ENCODE measurements around the gene RASGRP3. TPM values are rescaled to one million over a fixed set of nuclear protein-coding genes. Genes with fewer than 3 reads are reported as not detected.

RASGRP3 gene
- total and polyA plus RNA-seq, 9 of the 15 experiments (the other 6 are each of a cell fraction or from before 2014, with no cell fraction given), result 0.18 to 1.7 (median 1.2) TPM

DNA sequence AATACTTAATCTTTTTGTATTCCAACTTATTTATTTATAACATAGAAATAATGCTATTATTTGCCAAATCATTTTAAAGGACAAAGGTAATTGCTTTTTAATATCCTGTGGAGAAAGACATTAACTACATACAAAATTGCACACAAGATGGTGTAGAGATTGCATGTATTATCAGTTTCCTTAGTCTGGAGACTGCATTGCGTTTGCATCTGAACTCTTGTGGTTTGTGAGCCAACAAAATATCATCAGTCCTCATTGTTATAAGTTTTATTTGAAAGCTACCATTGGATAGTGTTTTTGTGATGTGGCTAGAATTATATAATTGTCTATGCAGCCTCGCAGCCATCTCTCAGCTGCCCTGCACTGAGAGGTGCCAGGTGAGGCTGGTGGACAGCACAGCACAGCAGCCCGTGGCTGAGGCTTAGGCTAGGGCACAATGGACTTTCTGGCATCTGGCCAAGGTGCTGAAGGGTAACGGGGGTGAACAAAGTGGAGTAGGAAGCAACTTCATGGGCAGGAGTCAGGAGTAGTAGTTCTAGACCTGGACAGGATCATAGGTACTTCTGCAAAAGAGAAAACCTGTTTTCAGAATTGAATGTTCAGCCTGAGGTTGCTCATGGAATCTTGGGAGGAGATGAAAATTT, 15.1 kb downstream of the RASGRP3 start:
- DNase-seq (ENCODE audit: extremely low read depth in 1 of 4, low spot score in 3 of 4) (no peak), ATAC-seq (no peak), FAIRE-seq (no peak)
- intact Hi-C loops (cut with micrococcal nuclease), result no loop called here
- TF ChIP-seq NFIC (IDR thresholded peaks at IDR 0.05) (peak; percentile 67), CCNT2 (IDR thresholded peaks at IDR 0.05; ENCODE audit: borderline replicate concordance, extremely low read depth, insufficient read length, low read depth, low read length) (no peak)
- TF ChIP-seq, protein P1, sequence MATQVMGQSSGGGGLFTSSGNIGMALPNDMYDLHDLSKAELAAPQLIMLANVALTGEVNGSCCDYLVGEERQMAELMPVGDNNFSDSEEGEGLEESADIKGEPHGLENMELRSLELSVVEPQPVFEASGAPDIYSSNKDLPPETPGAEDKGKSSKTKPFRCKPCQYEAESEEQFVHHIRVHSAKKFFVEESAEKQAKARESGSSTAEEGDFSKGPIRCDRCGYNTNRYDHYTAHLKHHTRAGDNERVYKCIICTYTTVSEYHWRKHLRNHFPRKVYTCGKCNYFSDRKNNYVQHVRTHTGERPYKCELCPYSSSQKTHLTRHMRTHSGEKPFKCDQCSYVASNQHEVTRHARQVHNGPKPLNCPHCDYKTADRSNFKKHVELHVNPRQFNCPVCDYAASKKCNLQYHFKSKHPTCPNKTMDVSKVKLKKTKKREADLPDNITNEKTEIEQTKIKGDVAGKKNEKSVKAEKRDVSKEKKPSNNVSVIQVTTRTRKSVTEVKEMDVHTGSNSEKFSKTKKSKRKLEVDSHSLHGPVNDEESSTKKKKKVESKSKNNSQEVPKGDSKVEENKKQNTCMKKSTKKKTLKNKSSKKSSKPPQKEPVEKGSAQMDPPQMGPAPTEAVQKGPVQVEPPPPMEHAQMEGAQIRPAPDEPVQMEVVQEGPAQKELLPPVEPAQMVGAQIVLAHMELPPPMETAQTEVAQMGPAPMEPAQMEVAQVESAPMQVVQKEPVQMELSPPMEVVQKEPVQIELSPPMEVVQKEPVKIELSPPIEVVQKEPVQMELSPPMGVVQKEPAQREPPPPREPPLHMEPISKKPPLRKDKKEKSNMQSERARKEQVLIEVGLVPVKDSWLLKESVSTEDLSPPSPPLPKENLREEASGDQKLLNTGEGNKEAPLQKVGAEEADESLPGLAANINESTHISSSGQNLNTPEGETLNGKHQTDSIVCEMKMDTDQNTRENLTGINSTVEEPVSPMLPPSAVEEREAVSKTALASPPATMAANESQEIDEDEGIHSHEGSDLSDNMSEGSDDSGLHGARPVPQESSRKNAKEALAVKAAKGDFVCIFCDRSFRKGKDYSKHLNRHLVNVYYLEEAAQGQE (IDR thresholded peaks at IDR 0.05; ENCODE audit: borderline replicate concordance), result peak; percentile 33; the same call in 1 of the 2 replicates
- TF ChIP-seq, protein P1 (CRISPR knock-in tag; IDR thresholded peaks at IDR 0.05; ENCODE audit: low read depth), result no peak
- H3K9me3 ChIP-seq (replicated peaks; ENCODE audit: control insufficient read depth, insufficient read depth, low read depth, low read length), result no peaks in the 10 kb centered on the region; the same call in 1 of the 2 replicates
- no peaks in the 10 kb centered on the region for H3K36me3 ChIP-seq (ENCODE audit: control insufficient read depth, insufficient read depth, low read length)
- no peak overlapping the region for H3K4me2 ChIP-seq (ENCODE audit: insufficient read depth, low read length)
- H3K4me3 ChIP-seq, result no peak overlapping the region
- in situ Hi-C loops (cut with MboI), result no loop called here
- BruUV-seq (replicated peaks), result no TSS peak
- no peak overlapping the region for H3K9ac ChIP-seq (ENCODE audit: insufficient read depth in 1 of 2, low read depth in 2 of 2, low read length in 2 of 2)
- ChIA-PET CTCF (ENCODE audit: low intra/inter-chr PET ratio) (no interaction called here), POLR2A (no interaction called here)
- peaks cover 0 to 10% of the 10 kb centered on the region in 2 experiments; a peak in 2 of 5 replicates for H3K27me3 ChIP-seq (ENCODE audit: control insufficient read depth in 2 of 2, insufficient read depth in 2 of 2, low read length in 2 of 2)
- no peaks in the 10 kb centered on the region for H3K79me2 ChIP-seq (ENCODE audit: control insufficient read depth, insufficient read depth, low read length)
- no peak overlapping the region for H2AFZ ChIP-seq (ENCODE audit: low read depth, low read length)
- H3K4me1 ChIP-seq (replicated peaks in 1 of 2; ENCODE audit: control insufficient read depth in 2 of 2, insufficient read depth in 2 of 2, low read length in 2 of 2), result no peaks in the 10 kb centered on the region
- H3K27ac ChIP-seq (ENCODE audit: extremely low read depth, low read depth, low read length), result no peak overlapping the region
- no peaks in the 10 kb centered on the region for H3K9me1 ChIP-seq (ENCODE audit: control insufficient read depth, insufficient read depth, low read length)
- no peaks in the 10 kb centered on the region for H4K20me1 ChIP-seq (replicated peaks; ENCODE audit: control insufficient read depth, insufficient read depth, low read length)
- WGBS (ENCODE audit: insufficient coverage, low coverage, missing lambda C conversion rate), result 4% methylated on average over 4 of the region's 4 CpGs

Data from K562 (cell line).